Stimulated activated CD4-positive, alpha-beta T cell treated with anti-CD3 and anti-CD28 coated beads, Interleukin-15, amount 100 ng/mL, for 1 hour (primary cell): ENCODE data around the gene RAB37.

Experiments
- DNase-seq, 2 donors: peaks; one replicate each; pipeline ENCODE4 v3.0.0-alpha.2; 2020; ENCODE audit warnings: low read depth in 1 of 2, low spot score in 1 of 2

Gene RAB37

GRCh38 chr17:74760404-74761105, 23.5 kb downstream of the RAB37 start:
- DNase-seq: no peak

- DNase-seq: no peak
Observed at GRCh38 chr17:74761419-74761818, 24.4 kb downstream of the RAB37 start.

- no peak for DNase-seq
Observed at GRCh38 chr17:74761931-74762330, 24.9 kb downstream of the RAB37 start.

- DNase-seq: no peak
Observed at GRCh38 chr17:74763565-74764387, 26.7 kb downstream of the RAB37 start.

GRCh38 chr17:74764751-74765286, 27.8 kb downstream of the RAB37 start:
- no peak for DNase-seq

GRCh38 chr17:74766413-74766812, 29.4 kb downstream of the RAB37 start:
- no peak for DNase-seq

GRCh38 chr17:74767111-74767516, 30.1 kb downstream of the RAB37 start:
- DNase-seq: no peak

GRCh38 chr17:74768069-74768762, 31.2 kb downstream of the RAB37 start:
- DNase-seq: no peak

- no peak for DNase-seq
Observed at GRCh38 chr17:74768763-74769114, 31.7 kb downstream of the RAB37 start.

- DNase-seq: no peak
Observed at GRCh38 chr17:74769266-74769855, 32.3 kb downstream of the RAB37 start.

GRCh38 chr17:74769856-74770497, 32.9 kb downstream of the RAB37 start:
- no peak for DNase-seq

GRCh38 chr17:74770498-74771318, 33.7 kb downstream of the RAB37 start:
- peak; percentile 64 to 66 for DNase-seq

- DNase-seq: no peak
Observed at GRCh38 chr17:74771319-74771914, 34.4 kb downstream of the RAB37 start.

GRCh38 chr17:74772053-74772452, 35.0 kb downstream of the RAB37 start:
- no peak for DNase-seq

GRCh38 chr17:74773414-74773813, 36.4 kb downstream of the RAB37 start:
- DNase-seq: no peak

GRCh38 chr17:74773871-74774286, 36.8 kb downstream of the RAB37 start:
- DNase-seq: no peak

GRCh38 chr17:74775409-74776043, 38.5 kb downstream of the RAB37 start:
- DNase-seq: no peak

GRCh38 chr17:74776044-74776962, 39.2 kb downstream of the RAB37 start, which contains the start of gene NAT9:
Gene NAT9, minus strand, starts transcription at chr17:74776345. Its CDS starts 647 bp downstream, at chr17:74775698.
- peak; percentile 99 for DNase-seq
